Hepatocyte (in vitro differentiated cells): ENCODE results near the gene IRF1. TPM values are rescaled to one million over a fixed set of nuclear protein-coding genes. Genes with fewer than 3 reads are reported as not detected.
A peak's percentile ranks its signal among the peaks of the same experiment; 100 is the strongest.

ENCODE experiments used
- DNase-seq: peaks from one replicate; pipeline ENCODE4 v3.0.0-alpha.2; 2016; ENCODE audit warnings: low spot score
- H2AFZ ChIP-seq: fragments of 200-600 bp; sonication (generic); 2 replicates; pipeline ENCODE4 v1.6.0; 2016; ENCODE audit warnings: antibody characterized with exemption, mild to moderate bottlenecking
- H3K27ac ChIP-seq: fragments of 200-600 bp; sonication (generic); 2 replicates; pipeline ENCODE4 v1.5.1; 2016; ENCODE audit warnings: mild to moderate bottlenecking
- H3K27me3 ChIP-seq: fragments of 200-600 bp; sonication (generic); 2 replicates; pipeline ENCODE4 v1.6.1; 2016
- H3K36me3 ChIP-seq: fragments of 200-600 bp; sonication (generic); replicated peaks from 2 replicates; pipeline ENCODE4 v1.5.1; 2016; ENCODE audit warnings: low read depth; ENCODE audit not compliant: insufficient read depth
- H3K4me1 ChIP-seq: fragments of 200-600 bp; sonication (generic); 2 replicates; pipeline ENCODE4 v1.5.1; 2016; ENCODE audit warnings: mild to moderate bottlenecking, moderate library complexity; ENCODE audit not compliant: insufficient read depth
- H3K4me2 ChIP-seq: fragments of 200-600 bp; sonication (generic); 2 replicates; pipeline ENCODE4 v1.6.0; 2016
- H3K4me3 ChIP-seq: fragments of 200-600 bp; sonication (generic); 2 replicates; pipeline ENCODE4 v1.5.1; 2016; ENCODE audit warnings: mild to moderate bottlenecking
- H3K79me2 ChIP-seq: fragments of 200-600 bp; sonication (generic); 2 replicates; pipeline ENCODE4 v1.6.0; 2017; ENCODE audit warnings: mild to moderate bottlenecking
- H3K9me2 ChIP-seq: fragments of 200-600 bp; sonication (generic); replicated peaks from 2 replicates; pipeline ENCODE4 v1.6.0; 2017; ENCODE audit warnings: mild to moderate bottlenecking; ENCODE audit not compliant: insufficient read depth
- H3K9me3 ChIP-seq: fragments of 200-600 bp; sonication (generic); 2 replicates; pipeline ENCODE4 v1.5.1; 2016; ENCODE audit warnings: low read depth, mild to moderate bottlenecking
- H4K20me1 ChIP-seq: fragments of 200-600 bp; sonication (generic); 2 replicates; pipeline ENCODE4 v1.6.0; 2016; ENCODE audit warnings: mild to moderate bottlenecking; ENCODE audit not compliant: insufficient read depth, poor library complexity, severe bottlenecking
- CTCF ChIP-seq: fragments of 200-600 bp; sonication (generic); IDR thresholded peaks from 2 replicates; pipeline ENCODE4 v1.5.1; 2016; ENCODE audit warnings: antibody characterized with exemption, mild to moderate bottlenecking; ENCODE audit not compliant: poor library complexity
- EZH2 ChIP-seq: fragments of 200-600 bp; sonication (generic); IDR thresholded peaks from 2 replicates; pipeline ENCODE4 v1.6.1; 2016; ENCODE audit warnings: antibody characterized with exemption, mild to moderate bottlenecking, borderline replicate concordance
- EZH2phosphoT487 ChIP-seq: fragments of 200-600 bp; sonication (generic); IDR thresholded peaks from one replicate; pipeline ENCODE4 v1.6.1; 2018; ENCODE audit warnings: antibody characterized with exemption, mild to moderate bottlenecking, low read depth, moderate library complexity; ENCODE audit not compliant: unreplicated experiment, severe bottlenecking
- WGBS: methylation state at CpG from one replicate; pipeline ENCODE4 v1.1.6; 2016; ENCODE audit warnings: low lambda C conversion rate; ENCODE audit errors: missing lambda C conversion rate; 5-methylcytosine and 5-hydroxymethylcytosine counted together
- polyA plus RNA-seq: library from polyadenylated mRNA; unstranded; fragments of >200 nt; fragmentation: Nextera tagmentation; extraction: Ambion mirVana; gene quantifications from 2 replicates; pipeline ENCODE4 v1.2.1, GENCODE V29; 2016
- total RNA-seq: library from RNA; depleted of rRNA; stranded (reverse); fragments of >200 nt; gene quantifications from 2 replicates; pipeline ENCODE4 v1.2.3, GENCODE V29; 2014

IRF1 gene
- total and polyA plus RNA-seq, 2 experiments from 2014 or later, result 30.9 to 35.8 TPM

GRCh38 chr5:132464156-132464939 lies 26.2 kb downstream of the IRF1 start:
- TF ChIP-seq EZH2 (no peak), CTCF (no peak), EZH2phosphoT487 (no peak)
- no peak overlapping the region for H3K4me2 ChIP-seq
- WGBS, result 65% methylated on average over 15 of the region's 15 CpGs
- H2AFZ ChIP-seq, result no peak overlapping the region
- H3K9me2 ChIP-seq, result no peaks in the 10 kb centered on the region
- DNase-seq, result no peak
- H3K27me3 ChIP-seq, result no peaks in the 10 kb centered on the region
- no peaks in the 10 kb centered on the region for H4K20me1 ChIP-seq
- no peaks in the 10 kb centered on the region for H3K79me2 ChIP-seq
- H3K27ac ChIP-seq, result peak overlapping the region; percentile 2
- no peaks in the 10 kb centered on the region for H3K9me3 ChIP-seq
- H3K4me1 ChIP-seq, result peaks cover 35% of the 10 kb centered on the region
- no peak overlapping the region for H3K4me3 ChIP-seq
- no peaks in the 10 kb centered on the region for H3K36me3 ChIP-seq

- Histone ChIP-seq H3K9me3 (no peaks in the 10 kb centered on the region), H3K4me1 (peaks cover 36% of the 10 kb centered on the region), H3K27ac (no peak overlapping the region), H3K27me3 (no peaks in the 10 kb centered on the region), H3K9me2 (no peaks in the 10 kb centered on the region), H4K20me1 (no peaks in the 10 kb centered on the region), H3K79me2 (no peaks in the 10 kb centered on the region), H3K4me2 (no peak overlapping the region), H3K4me3 (no peak overlapping the region), H2AFZ (no peak overlapping the region), H3K36me3 (no peaks in the 10 kb centered on the region)
- TF ChIP-seq EZH2 (no peak), EZH2phosphoT487 (no peak), CTCF (no peak)
- WGBS, result 71% methylated on average over 5 of the region's 5 CpGs
- DNase-seq, result no peak
Observed at GRCh38 chr5:132463811-132464155, 26.8 kb downstream of the IRF1 start.

- no peak for DNase-seq
- H3K4me1 ChIP-seq, result peaks cover 36% of the 10 kb centered on the region
- no peak overlapping the region for H3K4me3 ChIP-seq
- WGBS, result 71% methylated on average over 10 of the region's 10 CpGs
- no peaks in the 10 kb centered on the region for H3K36me3 ChIP-seq
- H3K9me3 ChIP-seq, result no peaks in the 10 kb centered on the region
- no peaks in the 10 kb centered on the region for H3K9me2 ChIP-seq
- H3K27ac ChIP-seq, result peak overlapping the region; percentile 20
- no peak overlapping the region for H2AFZ ChIP-seq
- no peak overlapping the region for H3K4me2 ChIP-seq
- no peaks in the 10 kb centered on the region for H4K20me1 ChIP-seq
- no peaks in the 10 kb centered on the region for H3K27me3 ChIP-seq
- TF ChIP-seq CTCF (no peak), EZH2 (no peak), EZH2phosphoT487 (no peak)
- H3K79me2 ChIP-seq, result no peaks in the 10 kb centered on the region
Observed at GRCh38 chr5:132462856-132463745, 27.5 kb downstream of the IRF1 start.
